Measurements from ENCODE around the gene TSEN2.

Gene TSEN2

DNA sequence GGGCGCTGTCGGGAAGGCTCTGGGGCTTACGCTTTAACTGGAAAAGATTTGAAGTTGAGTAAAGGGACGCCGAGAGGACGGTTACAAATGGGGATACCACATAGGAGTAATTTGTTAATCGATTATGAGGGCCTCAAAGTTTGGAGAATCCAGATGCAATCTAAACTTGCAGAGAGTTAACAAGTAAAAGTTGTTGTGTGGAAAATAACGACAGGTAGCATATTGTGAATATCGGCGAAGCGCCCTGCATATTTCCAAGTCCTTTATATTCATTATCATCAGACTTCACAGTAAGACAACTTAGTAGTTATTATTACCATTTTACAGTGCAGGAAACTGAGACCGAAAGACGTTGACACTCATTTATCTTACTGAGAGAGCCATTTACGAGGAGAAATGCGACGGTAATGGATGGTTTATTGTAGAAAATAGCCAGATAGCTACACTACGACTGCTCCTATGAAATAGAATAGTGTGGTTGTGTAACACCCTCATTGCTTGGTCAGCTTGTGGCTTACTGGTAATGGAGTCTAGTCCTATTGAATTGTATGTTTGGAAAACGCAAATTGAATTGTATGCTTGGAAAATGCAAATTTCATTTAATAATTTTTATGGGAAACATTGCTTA, 73.3 kb downstream of the TSEN2 start:
- no peak for DNase-seq

DNA sequence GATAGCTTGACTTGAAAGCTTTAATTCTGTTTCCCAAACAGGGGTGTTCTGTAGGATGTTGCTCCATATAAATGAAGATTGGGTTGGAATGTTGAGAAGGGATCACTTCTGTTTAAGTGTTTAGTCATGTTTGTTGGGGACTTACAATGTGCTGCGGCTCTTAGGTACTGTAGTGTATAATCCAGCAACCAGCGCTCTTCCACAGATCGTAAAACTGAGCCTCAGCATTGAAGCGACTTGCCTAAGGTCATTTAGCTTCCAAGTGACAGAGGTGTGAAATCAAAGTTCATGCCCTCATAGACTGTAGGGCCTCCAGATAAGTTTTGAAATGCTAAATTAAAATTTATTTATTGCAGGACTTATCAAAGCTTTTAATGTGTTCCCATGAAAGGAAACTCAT, 74.4 kb downstream of the TSEN2 start:
- DNase-seq: no peak

DNA sequence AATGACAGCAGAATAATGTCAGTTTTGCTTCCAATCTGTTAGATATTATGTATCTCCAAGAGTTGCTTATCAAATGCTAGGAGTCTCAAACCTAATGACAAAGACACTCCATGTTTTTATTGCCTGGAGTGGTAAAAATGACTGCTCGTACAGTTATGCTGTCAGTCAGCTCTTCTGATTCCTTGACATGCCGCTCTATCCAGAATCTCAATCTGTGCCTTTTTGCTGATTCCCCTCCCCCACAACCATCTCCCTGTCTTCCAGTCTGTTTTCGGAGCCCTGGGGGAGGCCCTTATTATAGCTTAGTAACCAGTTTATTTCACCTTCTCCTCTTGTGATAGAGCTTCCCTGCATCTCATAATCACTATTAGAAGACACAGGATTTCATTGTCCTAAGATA, 75.2 kb downstream of the TSEN2 start:
- no peak for DNase-seq

DNA sequence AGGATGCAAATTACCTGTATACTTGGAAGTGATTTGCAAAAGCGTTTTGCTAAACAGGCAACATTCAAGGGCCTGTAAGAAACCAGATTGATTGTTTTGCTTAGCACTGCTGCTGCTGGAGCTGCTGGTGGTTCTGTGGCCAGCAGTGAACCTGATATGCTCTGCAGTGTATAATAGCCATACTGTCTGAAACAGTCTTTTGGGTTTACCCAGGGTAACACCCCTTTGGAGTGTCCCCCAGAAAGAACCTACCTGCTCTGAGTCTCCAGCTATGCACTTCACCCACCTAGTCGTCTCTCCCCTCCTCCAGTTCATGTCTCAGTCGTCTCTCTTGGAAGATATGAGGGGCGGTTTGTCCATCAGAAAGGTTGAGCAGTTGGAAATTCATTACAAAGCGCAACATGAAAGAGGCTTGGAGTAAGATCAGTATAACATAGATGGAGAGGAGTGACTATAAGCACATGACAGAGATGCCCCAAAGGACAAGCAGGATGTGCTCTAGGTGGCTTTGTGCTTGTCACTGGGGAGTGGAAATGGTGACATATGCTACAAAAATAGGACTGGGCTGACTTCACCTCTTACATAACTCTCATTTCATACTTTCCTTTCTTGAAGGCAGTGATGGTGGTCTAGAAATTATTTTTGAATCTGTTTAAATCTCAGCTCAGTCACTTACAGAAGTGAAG, 76.4 kb downstream of the TSEN2 start:
- no peak for DNase-seq

DNA sequence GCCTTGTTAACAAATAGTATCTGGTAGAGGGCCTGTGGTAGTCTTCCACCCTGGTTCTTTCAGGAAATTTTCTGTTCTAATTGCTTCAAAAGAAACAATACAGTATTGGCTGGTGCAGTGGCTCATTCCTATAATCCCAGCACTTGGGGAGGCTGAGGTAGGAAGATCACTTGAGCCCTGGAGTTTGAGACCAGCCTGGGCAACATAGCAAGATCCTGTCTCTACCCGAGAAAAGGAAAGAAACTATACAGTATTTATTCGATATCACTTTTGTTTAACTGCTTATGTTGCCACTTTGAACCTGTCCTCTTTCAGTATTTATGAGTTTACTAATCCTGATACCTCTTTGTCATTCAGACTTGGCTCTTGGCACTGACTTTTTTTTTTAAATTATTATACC, 77.1 kb downstream of the TSEN2 start:
- no peak for DNase-seq

DNA sequence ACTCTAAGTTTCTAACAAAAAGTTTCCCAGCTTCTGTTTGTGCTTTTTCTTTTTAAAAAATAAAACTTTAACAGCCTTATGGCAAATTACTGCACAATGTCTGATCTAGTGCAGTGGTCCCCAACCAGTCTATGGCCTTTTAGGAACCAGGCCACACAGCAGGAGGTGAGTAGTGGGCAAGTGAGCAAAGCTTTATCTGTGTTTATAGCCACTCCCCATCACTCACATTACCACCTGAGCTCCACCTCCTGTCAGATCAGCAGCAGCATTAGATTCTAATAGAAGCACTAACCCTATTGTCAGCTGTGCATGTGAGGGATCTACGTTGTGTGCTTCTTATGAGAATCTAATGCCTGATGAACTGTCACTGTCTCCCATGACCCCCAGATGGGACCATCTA, 78.2 kb downstream of the TSEN2 start:
- no peak for DNase-seq

DNA sequence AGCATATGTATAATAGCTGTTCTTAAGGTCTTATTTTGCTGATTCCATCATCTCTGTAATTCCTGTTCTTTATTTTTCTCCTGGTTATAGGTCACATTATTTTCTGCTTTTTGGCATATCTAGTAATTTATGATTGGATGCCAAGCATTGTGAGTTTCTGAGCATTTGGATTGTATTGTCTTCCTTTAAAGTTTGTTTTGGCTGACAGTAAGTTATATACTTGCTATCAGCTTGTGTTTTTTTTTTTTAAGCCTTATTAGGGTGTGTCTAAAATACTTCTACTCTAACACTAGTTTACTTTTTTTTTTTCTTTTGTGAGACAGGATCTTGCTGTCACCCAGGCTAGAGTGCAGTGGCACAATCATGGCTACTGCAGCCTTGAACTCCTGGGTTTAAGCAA, 82.7 kb downstream of the TSEN2 start:
- no peak for DNase-seq

DNA sequence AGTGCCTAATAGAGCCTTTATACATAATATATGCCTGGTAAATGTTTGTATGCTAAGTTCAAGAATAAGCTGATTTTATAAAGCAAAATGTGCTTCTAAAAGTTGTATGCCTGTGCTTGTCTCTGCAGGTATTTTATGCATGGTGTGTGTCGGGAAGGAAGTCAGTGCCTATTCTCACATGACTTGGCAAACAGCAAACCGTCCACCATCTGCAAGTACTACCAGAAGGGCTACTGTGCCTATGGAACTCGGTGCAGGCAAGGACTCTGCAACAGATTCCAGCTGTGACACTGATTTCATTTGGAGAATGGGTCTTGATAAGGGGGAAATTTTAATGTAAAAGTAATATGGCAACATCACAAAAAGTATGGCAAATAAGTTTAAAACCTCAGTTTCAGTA, 84.5 kb downstream of the TSEN2 start:
- no peak for DNase-seq

DNA sequence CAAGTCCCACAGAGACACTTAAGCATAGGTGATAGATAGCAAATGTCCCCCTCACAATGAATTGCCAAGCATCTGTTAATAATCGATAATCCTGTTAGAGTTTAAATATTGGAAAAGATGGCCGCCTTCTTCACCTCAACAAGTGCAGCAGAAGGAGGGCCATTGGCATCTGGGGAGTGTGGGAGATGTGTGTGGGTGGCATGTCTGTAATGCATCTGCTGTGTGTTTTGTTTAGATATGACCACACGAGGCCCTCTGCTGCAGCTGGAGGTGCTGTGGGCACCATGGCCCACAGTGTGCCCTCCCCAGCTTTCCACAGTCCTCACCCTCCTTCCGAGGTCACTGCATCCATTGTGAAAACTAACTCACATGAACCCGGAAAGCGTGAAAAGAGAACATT, 85.6 kb downstream of the TSEN2 start:
- no peak for DNase-seq

DNA sequence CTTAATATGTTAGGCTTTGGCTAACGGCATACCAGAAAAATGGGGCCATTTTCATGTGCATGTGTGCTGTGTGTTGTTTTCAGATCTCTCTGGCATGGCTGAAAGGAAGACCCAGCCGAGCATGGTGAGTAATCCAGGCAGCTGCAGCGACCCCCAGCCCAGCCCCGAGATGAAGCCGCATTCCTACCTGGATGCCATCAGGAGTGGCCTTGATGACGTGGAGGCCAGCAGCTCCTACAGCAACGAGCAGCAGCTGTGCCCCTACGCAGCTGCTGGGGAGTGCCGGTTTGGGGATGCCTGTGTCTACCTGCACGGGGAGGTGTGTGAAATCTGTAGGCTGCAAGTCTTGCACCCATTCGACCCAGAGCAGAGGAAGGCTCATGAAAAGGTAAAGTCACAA, 87.7 kb downstream of the TSEN2 start:
- no peak for DNase-seq

DNA sequence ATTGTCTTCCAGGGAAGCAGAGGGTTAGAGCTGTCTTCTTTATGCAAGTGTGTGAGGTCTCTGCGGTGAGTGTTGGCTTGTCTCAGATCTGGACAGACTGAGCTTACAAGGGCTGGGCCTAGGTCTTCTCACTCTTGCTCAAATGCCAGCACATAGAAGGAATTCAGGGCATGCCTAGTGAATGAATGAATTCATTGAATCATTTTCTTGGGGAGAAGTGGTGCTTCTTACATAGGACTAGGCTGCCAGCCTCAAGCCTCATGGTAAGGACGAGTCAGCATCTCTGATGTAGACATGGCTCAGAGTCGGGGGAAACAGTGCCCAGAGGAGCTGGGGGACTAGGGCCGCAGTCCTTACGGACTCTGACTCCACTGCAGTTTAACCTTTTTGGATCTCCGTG, 89.9 kb downstream of the TSEN2 start:
- no peak for DNase-seq

DNA sequence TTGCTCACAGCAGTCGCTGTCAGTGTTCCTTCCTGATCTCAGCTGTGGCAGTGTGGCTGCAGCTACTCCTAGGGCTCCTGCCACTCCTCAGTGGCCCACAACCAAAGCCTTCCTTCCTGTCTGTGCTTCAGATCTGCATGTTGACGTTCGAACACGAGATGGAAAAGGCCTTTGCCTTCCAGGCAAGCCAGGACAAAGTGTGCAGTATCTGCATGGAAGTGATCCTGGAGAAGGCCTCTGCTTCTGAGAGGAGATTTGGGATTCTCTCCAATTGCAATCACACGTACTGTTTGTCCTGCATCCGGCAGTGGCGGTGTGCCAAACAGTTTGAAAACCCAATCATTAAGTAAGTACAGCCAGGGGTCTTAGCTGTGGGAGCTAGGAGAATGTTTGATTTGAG, 90.4 kb downstream of the TSEN2 start:
- no peak for DNase-seq

DNA sequence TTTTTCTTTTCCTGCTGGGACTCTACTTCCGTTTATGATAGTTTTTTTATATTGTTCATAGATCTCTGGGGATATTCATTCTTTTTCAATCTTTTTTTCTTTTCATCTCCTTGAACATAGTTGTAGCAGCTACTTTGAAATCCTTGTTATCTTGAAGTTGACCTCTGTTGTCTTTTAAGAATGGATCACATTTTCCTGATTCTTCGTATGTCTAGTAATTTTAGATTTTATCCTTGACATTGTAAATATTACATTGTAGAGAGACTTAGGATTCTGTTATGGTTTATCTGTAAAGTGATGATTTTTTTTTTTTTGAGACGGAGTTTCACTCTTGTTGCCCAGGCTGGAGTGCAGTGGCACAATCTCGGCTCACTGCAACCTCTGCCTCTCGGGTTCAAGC, 93.1 kb downstream of the TSEN2 start:
- no peak for DNase-seq

DNA sequence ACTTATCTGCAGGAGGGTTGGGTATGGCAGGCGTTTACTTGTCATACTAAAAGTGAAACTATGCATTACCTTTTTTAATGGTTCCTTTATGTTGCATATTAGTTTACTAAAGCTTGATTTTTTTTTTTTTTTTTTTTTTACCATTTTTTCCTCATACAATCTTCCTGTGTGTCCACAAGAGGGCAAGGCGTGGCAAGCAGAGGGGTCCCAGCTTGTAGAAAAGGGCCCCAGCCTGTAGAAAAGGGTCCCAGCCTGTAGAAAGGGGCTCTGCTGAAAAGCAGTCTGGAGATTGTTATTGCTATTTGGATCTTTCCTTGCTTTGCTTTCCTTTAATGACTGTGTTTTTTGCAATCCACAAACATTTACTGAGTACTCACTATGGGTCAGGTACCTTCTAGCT, 94.5 kb downstream of the TSEN2 start:
- no peak for DNase-seq

DNA sequence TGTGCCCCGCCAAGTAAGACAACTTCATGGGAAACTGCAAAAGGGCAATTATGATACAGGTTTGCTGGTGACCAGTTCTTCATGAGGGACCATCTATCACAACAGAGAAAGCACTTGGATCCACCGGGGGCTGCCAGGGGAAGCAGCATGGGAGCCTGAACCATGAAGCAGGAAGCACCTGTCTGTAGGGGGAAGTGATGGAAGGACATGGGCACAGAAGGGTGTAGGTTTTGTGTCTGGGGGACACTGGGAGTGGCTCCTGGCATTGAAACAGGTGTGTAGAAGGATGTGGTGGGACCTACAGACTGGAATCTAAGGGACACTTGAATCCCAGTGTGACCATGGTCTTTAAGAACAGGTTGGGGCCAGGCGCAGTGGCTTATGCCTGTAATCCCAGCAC, 95.2 kb downstream of the TSEN2 start:
- DNase-seq: no peak

DNA sequence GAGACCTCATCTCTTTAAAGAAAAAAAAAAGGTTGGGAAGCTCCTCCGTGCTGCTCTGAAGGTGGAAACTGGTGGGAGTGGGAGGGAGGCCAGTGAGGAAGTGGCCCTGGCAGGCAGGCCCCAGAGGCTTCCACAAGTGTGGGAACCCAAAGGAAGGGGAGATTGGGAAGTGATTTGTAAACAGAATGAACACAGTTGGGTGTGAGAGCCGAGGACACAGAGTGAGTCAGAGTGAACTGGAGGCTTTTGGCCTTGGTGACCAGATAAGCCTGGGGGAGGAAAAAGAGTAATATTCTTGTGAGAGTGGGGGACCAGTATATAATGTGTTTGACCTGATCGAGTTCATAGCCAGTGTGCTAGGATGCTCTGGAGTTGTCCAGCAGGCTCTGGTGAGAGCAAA, 95.6 kb downstream of the TSEN2 start:
- no peak for DNase-seq

DNA sequence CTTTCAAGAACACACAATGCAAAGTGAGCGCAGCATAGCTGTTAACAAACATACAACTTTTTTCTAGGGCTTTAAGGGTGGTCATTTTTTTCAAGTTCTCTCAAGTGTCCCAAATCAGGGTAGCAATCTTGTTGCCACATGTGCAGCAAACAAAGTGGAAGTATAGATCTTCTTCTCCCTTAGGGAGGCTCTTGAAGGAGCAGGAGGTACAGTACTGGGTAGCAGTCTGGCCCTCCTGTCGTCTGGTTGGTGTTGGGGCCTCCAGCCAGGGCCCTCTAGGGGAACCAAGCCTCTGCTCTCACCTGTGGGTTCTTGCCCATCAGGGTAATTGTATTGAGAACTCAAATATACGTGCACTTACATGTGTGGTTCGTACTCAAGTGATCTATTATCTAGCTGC, 98.5 kb downstream of the TSEN2 start:
- DNase-seq: no peak

Measured in NCI-H526 (cell line).